A673 (cell line): ENCODE data around the gene IFNE.

Source experiments
- EZH2 ChIP-seq: fragments of 200-600 bp; sonication (generic); IDR thresholded peaks from 2 replicates; pipeline ENCODE4 v1.6.1; 2017; ENCODE audit warnings: borderline replicate concordance, low read depth, mild to moderate bottlenecking, mixed read lengths, antibody characterized with exemption, low read length; ENCODE audit not compliant: poor library complexity, severe bottlenecking
- TF ChIP-seq, protein P1 (sequence below): fragments of 300-800, 200-600 bp; sonication (generic); conservative IDR thresholded peaks from 2 replicates; pipeline ENCODE4 v1.5.1; 2017; ENCODE audit warnings: low read depth, mild to moderate bottlenecking, antibody characterized with exemption, low read length, moderate library complexity, mixed read lengths

DNA sequence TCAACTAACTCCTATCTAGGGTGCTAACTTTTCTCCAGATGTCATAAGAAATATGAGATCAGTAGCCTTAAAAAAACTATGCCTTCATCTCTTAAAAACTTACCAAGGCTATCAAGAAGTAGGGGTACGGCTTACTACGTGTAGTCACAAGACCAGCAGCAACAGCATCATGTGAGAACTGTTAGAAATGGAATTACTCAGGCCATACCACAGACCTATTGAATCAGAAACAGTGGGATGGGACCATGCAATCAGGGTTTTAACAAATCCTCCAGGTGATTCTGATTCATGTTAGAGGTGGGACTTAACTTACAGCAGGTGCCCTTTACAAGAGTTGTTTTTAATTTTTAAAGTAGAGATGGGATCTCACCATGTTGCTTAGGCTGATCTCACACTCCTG is 4.6 kb downstream of the IFNE start:
- TF ChIP-seq, protein P1, sequence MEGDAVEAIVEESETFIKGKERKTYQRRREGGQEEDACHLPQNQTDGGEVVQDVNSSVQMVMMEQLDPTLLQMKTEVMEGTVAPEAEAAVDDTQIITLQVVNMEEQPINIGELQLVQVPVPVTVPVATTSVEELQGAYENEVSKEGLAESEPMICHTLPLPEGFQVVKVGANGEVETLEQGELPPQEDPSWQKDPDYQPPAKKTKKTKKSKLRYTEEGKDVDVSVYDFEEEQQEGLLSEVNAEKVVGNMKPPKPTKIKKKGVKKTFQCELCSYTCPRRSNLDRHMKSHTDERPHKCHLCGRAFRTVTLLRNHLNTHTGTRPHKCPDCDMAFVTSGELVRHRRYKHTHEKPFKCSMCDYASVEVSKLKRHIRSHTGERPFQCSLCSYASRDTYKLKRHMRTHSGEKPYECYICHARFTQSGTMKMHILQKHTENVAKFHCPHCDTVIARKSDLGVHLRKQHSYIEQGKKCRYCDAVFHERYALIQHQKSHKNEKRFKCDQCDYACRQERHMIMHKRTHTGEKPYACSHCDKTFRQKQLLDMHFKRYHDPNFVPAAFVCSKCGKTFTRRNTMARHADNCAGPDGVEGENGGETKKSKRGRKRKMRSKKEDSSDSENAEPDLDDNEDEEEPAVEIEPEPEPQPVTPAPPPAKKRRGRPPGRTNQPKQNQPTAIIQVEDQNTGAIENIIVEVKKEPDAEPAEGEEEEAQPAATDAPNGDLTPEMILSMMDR, result no peak
- no peak for TF ChIP-seq EZH2
